Activated naive CD4-positive, alpha-beta T cell treated with anti-CD3 and anti-CD28 coated beads, Interleukin-2, amount 50 U/mL, for 24 hours (primary cell): ENCODE data around the gene KANSL2.
"Not testable (repeated sequence)": the region's sequence is repeated elsewhere in the genome, so short reads cannot be mapped to it uniquely, and the experiment has no call there.

Experiments
- H3K27ac Mint-ChIP-seq: one replicate; pipeline ENCODE4 v1.8.0; 2021; ENCODE audit warnings: mild to moderate bottlenecking, mixed read lengths
- H3K27me3 Mint-ChIP-seq: one replicate; pipeline ENCODE4 v1.8.0; 2021; ENCODE audit warnings: mixed read lengths
- H3K36me3 Mint-ChIP-seq: one replicate; pipeline ENCODE4 v1.8.0; 2021; ENCODE audit warnings: mixed read lengths
- H3K4me1 Mint-ChIP-seq: one replicate; pipeline ENCODE4 v1.8.0; 2021; ENCODE audit warnings: mixed read lengths
- H3K4me3 Mint-ChIP-seq: one replicate; pipeline ENCODE4 v1.8.0; 2021; ENCODE audit warnings: mild to moderate bottlenecking, mixed read lengths
- H3K9me3 Mint-ChIP-seq: one replicate; pipeline ENCODE4 v1.8.0; 2021; ENCODE audit warnings: mixed read lengths

KANSL2 gene

DNA sequence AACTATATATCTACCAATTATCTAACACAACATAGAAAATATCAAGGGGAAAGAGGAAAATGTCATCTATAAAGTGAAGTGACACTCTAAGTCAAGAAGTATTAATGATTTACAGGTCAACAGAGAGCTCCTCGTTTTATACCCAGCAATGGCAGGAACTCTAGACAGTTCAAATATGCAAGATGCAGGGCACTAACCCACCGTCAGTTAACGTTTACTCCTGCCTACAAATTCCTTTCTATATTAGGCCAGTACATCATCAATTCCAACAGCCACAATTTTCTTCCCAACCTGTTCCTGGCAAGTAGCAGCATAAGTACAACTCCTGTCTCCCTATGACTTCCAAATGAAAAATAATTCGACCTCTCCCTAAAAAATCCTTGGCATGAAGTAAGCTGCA, 9.0 kb upstream of the KANSL2 start:
- H3K4me3 Mint-ChIP-seq = no peak overlapping the region
- H3K36me3 Mint-ChIP-seq = peaks cover 12% of the 10 kb centered on the region
- H3K27me3 Mint-ChIP-seq = no peaks in the 10 kb centered on the region
- H3K4me1 Mint-ChIP-seq = peaks cover 29% of the 10 kb centered on the region
- no peaks in the 10 kb centered on the region for H3K9me3 Mint-ChIP-seq
- no peak overlapping the region for H3K27ac Mint-ChIP-seq

DNA sequence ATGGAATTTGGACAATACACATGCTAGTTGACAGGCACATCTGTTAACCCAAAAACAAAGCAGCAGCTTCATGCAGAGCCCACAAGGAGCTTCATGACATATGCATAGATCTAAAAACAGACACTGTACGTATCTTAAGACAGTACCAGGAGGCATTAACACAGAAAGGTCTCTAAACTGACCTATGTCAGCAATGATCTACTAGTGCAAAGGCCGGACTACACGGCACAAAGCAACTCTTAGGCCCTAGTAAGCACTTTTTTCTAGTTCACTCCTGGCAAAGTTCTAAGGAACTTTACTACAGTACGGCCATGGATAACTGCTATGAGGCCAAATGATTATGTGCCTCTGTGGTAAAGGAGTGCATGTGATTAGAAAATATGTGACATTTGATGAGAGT, 8.4 kb upstream of the KANSL2 start:
- H3K27ac Mint-ChIP-seq = no peak overlapping the region
- H3K4me3 Mint-ChIP-seq = no peak overlapping the region
- H3K9me3 Mint-ChIP-seq = no peaks in the 10 kb centered on the region
- H3K36me3 Mint-ChIP-seq = peaks cover 8% of the 10 kb centered on the region
- H3K4me1 Mint-ChIP-seq = peaks cover 29% of the 10 kb centered on the region
- no peaks in the 10 kb centered on the region for H3K27me3 Mint-ChIP-seq

DNA sequence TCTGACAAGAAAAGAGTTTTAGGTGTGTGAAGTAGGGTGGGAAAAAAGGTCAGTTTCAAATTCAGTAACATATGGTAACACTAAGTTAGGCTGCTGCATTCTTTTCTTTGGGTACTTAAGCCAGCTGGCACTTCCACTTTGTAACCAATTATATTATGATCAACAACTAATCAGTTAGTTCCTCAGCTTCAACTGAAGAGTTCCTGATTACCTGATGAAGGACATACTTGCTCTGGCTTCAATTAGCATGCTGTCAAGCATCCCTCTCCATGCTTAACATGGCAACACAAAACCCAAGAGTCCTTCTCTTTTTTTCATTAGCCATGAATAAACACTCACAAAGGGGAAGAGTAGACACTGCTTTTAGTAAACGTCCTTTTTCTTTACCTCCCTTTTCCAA, 6.8 kb upstream of the KANSL2 start:
- Mint-ChIP-seq H3K4me3 (no peak overlapping the region), H3K36me3 (peaks cover 7% of the 10 kb centered on the region), H3K27me3 (no peaks in the 10 kb centered on the region), H3K9me3 (no peaks in the 10 kb centered on the region), H3K4me1 (peaks cover 29% of the 10 kb centered on the region), H3K27ac (no peak overlapping the region)

DNA sequence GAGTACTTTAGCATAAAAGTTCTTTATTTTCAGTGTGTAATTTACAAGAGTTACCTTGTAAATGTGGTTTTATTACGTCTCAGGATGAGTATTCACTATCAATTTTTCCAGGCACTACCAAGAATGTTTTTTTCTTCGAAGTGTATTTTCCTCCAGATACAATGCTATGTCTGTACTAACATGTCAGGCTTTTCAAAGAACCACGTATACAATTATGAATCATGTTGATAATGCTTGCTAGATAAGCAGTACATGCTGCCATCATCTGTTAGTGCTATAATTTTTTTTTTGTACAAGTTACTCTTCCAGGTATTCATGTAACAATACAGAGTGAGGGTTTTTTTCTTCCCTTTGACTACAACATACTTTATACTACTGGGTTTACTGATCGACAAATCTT, 5.6 kb upstream of the KANSL2 start:
- no peak overlapping the region for H3K4me3 Mint-ChIP-seq
- H3K27me3 Mint-ChIP-seq = no peaks in the 10 kb centered on the region
- no peaks in the 10 kb centered on the region for H3K9me3 Mint-ChIP-seq
- H3K4me1 Mint-ChIP-seq = peaks cover 26% of the 10 kb centered on the region
- no peak overlapping the region for H3K27ac Mint-ChIP-seq
- peaks cover 1% of the 10 kb centered on the region for H3K36me3 Mint-ChIP-seq

DNA sequence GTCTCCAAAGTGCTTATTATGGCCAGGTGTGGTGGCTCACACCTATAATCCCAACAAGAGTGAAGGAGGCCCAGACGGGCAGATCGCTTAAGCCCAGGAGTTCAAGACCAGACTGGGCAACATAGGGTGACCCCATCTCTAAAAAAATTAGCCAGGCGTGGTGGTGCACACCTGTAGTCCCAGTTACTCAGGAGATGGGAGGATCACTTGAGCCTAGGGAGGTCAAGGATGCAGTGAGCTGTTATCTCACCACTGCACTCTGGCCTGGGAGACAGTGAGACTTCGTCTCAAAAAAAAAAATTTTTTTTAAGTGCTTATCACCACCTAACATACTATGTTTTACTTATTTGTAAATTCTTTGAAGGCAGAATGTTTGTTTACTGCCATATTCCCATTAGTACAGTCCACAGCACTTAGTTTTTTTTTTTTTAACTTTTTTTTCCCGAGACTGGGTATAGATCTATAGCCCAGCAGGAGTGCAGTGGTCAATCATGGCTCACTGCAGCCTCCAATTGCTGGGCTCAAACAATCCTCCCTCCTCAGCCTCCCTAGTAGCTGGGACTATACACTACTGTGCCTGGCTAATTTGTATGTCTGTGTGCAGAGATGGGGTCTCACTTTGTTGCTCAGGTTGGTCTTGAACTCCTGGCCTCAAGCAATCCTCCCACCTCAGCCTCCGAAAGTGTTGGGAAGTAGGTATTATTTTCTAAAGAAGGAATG, 4.7 kb upstream of the KANSL2 start:
- no peak overlapping the region for H3K27ac Mint-ChIP-seq
- H3K4me3 Mint-ChIP-seq = no peak overlapping the region

DNA sequence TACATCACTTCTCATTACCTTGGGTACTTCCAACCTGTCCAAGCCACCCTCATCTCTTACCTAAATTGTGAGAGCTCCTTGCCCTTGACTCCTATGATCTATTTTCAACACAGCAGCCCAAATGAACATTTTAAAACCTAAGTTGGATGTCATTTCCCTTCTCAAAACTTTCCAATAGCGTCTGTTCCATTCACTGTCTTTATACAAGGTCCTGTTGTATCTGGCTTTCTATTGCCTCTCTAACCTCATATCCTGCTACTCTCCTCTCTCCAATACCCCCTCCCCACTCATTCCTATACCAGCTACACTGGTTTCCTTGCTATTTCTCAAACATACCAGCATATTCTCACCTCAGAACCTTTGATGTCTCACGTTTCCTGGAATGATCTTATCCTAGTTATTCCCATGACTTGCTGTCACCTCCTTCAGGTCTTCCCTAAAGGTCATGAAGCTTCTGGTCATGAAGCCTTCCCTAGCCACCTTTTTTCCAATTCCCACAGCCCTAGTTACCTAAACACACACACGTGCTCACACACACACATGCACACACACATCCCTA, 4.1 kb upstream of the KANSL2 start:
- no peak overlapping the region for H3K27ac Mint-ChIP-seq
- no peaks in the 10 kb centered on the region for H3K27me3 Mint-ChIP-seq
- peaks cover 17% of the 10 kb centered on the region for H3K4me1 Mint-ChIP-seq
- no peaks in the 10 kb centered on the region for H3K9me3 Mint-ChIP-seq
- H3K36me3 Mint-ChIP-seq = peaks cover 3% of the 10 kb centered on the region
- no peak overlapping the region for H3K4me3 Mint-ChIP-seq

More for the DNA sequence above, 4.7 kb upstream of the KANSL2 start:
- peaks cover 18% of the 10 kb centered on the region for H3K4me1 Mint-ChIP-seq
- no peaks in the 10 kb centered on the region for H3K9me3 Mint-ChIP-seq
- no peaks in the 10 kb centered on the region for H3K27me3 Mint-ChIP-seq
- peaks cover 1% of the 10 kb centered on the region for H3K36me3 Mint-ChIP-seq

DNA sequence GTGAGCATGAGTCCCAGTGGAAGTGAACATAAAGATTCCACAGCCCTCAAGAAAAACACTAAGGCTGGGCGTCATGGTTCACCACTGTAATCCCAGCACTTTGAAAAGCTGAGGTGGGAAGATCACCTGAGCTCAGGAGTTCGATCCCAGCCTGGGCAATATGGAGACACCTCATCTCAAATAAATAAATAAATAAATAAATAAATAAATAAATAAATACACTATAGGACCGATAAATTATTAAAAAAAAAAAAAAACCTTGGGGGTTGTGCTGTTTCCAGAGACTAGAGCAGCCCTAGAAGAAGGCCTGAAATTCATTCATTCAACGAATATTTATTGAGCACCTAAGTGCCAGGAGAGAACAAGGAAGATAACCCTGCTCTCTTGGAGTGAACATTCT, 1.5 kb upstream of the KANSL2 start:
- peaks cover 17% of the 10 kb centered on the region for H3K36me3 Mint-ChIP-seq

DNA sequence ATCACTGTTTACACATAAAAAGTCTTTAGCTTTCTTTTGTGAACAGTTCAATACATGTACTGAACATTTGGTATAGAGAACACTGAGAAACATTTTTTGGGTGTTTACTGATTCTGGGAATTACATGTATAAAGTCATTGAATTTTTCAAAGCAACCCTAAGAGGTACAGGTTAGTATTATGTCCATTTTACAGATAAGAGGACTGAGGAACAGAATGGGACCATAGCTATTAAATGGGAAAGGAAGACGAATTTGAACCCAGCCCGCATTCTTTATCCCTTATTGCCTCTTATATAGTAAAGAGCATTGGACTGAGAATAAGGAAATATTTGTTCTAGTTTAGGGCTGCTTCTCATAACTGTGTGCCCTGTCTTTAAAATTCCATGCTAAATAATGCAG, 889 bp upstream of the KANSL2 start:
- H3K27ac Mint-ChIP-seq = no peak overlapping the region
- H3K4me3 Mint-ChIP-seq = peak overlapping the region; percentile 98
- peaks cover 35% of the 10 kb centered on the region for H3K4me1 Mint-ChIP-seq
- H3K27me3 Mint-ChIP-seq = no peaks in the 10 kb centered on the region
- no peaks in the 10 kb centered on the region for H3K9me3 Mint-ChIP-seq
- peaks cover 19% of the 10 kb centered on the region for H3K36me3 Mint-ChIP-seq

More for the DNA sequence above, 1.5 kb upstream of the KANSL2 start:
- H3K27ac Mint-ChIP-seq = no peak overlapping the region
- peaks cover 29% of the 10 kb centered on the region for H3K4me1 Mint-ChIP-seq
- no peaks in the 10 kb centered on the region for H3K27me3 Mint-ChIP-seq
- H3K4me3 Mint-ChIP-seq = peak overlapping the region; percentile 38
- H3K9me3 Mint-ChIP-seq = no peaks in the 10 kb centered on the region

DNA sequence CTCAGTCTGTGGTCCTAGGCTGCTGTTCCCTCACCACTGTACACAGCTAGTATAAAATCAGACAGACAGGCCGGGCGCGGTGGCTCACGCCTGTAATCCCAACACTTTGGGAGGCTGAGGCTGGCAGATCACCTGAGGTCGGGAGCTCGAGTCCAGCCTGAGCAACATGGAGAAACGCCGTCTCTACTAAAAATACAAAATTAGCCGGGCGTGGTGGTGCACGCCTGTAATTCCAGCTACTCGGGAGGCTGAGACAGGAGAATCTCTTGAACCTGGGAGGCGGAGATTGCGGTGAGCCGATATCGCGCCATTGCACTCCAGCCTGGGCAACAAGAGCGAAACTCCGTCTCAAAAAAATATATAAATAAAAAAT, 481 bp upstream of the KANSL2 start:
- H3K9me3 Mint-ChIP-seq, H3K27me3 Mint-ChIP-seq: not testable (repeated sequence)
- Mint-ChIP-seq H3K4me3 (peak overlapping the region; percentile 98), H3K36me3 (peaks cover 21% of the 10 kb centered on the region), H3K4me1 (peaks cover 38% of the 10 kb centered on the region), H3K27ac (peak overlapping the region; percentile 97)

DNA sequence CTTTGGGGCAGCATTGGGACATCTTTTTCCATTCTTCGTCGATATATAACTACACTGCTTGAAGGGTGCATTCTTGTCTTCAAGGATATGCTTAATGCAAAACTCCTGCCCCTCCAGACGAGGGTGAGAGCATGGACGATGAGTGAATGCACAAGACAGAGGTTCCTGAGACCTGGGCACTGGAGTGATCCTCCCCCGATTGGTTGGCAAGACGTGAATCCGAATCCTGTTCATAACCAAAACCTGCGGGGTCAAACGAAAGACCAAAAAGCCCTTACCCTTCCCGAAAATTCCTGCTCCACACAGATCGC, 684 bp downstream of the KANSL2 start:
- Mint-ChIP-seq H3K9me3 (no peaks in the 10 kb centered on the region), H3K36me3 (peaks cover 23% of the 10 kb centered on the region), H3K4me3 (peak overlapping the region; percentile 98), H3K27ac (peak overlapping the region; percentile 97), H3K27me3 (no peaks in the 10 kb centered on the region), H3K4me1 (peaks cover 48% of the 10 kb centered on the region)

DNA sequence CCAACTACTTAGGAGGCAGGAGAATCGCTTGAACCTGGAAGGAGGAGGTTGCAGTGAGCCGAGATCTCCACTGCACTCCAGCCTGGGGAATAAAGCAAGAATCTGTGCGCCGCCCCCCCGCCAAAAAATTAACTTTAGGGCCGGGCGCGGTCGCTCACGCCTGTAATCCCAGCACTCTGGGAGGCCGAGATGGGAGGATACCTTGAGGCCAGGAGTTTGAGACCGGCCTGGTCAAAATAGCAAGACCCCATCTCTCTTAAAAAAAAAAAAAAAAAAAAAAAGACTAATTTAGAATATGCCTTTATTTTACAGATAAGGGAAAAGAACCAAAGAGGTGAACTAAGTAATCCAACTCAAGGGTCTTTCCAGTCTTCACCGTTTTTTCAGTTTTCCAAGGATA, 1.2 kb downstream of the KANSL2 start:
- H3K36me3 Mint-ChIP-seq = peaks cover 23% of the 10 kb centered on the region
- no peaks in the 10 kb centered on the region for H3K27me3 Mint-ChIP-seq
- peak overlapping the region; percentile 98 for H3K4me3 Mint-ChIP-seq
- no peaks in the 10 kb centered on the region for H3K9me3 Mint-ChIP-seq
- H3K27ac Mint-ChIP-seq = peak overlapping the region; percentile 97
- H3K4me1 Mint-ChIP-seq = peaks cover 53% of the 10 kb centered on the region

DNA sequence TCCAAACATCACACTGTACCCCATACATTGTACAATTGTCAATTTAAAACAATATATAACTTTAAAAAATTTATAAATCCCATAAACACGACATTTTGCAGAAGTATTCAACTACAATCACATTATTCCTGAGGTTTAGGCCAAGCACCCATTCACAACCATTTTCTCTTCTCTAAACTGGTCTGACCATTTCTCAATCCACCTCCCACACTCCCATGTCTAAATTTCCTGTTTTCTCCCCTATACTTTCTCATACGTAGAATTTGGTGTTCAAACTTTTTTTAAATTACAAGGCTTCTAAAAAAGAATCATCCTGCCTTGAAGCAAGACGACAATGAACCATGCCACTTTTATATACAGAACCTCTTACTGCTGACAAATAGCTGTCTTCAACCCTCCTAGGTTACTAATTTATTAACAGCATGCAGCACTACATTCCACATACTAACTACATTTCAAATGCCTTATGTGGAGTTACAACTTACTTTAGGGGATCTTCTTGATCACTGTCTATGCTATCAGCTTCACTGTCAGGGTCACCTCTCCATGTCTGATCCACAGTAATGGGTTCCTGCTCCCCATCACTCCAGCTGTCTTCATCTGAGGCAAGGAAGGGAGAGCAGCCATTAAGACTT, 3.4 kb downstream of the KANSL2 start:
- Mint-ChIP-seq H3K4me3 (peak overlapping the region; percentile 91), H3K27ac (no peak overlapping the region), H3K36me3 (peaks cover 23% of the 10 kb centered on the region), H3K9me3 (no peaks in the 10 kb centered on the region), H3K27me3 (no peaks in the 10 kb centered on the region), H3K4me1 (peaks cover 56% of the 10 kb centered on the region)

DNA sequence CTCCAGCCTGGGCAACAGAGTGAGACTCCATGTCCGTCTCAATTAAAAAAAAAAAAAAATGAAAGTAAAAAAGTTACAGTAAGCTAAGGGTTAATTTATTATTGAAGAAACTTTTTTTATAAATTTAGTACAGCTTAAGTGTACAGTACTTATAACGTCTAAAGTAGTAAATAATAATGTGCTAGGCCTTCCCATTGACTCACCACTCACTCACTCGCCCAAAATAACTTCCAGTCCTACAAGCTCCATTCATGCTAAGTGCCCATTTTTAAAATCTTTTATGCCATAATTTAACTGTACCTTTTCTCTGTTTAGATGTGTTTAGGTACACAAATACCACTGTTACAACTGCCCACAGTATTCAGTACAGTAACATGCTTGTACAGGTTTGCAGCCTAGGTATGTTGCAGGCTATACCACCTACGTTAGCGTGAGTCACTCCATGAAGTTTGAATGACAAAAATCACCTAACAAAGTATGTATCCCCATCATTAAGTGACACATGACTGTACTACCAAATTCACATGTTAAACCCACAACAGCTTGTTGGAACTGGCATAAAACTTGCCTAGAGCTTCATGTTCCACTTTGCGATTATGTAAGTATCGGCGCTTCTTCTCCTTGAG, 10.7 kb downstream of the KANSL2 start:
- H3K36me3 Mint-ChIP-seq = peaks cover 13% of the 10 kb centered on the region
- no peaks in the 10 kb centered on the region for H3K9me3 Mint-ChIP-seq
- H3K27ac Mint-ChIP-seq = no peak overlapping the region

DNA sequence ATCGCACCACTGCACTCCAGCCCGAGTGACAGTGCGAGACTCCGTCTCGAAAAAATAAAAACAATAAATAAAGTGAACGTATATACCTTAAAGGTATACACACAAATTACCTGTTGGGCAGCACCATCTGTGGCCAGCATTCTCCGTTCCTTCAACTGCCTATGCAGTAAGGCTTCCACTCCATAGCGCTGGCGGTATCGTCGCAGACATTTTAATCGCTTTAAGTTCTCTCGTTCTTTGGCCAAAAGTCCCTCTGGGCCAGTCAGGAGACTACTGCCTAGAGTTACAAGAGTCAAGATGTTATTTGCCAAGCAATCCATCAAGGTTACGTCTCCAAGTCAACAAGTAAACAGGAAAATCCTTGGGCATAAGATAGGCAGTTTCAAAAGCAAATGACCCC, 13.0 kb downstream of the KANSL2 start:
- H3K36me3 Mint-ChIP-seq = peaks cover 13% of the 10 kb centered on the region
- H3K27me3 Mint-ChIP-seq = no peaks in the 10 kb centered on the region
- H3K27ac Mint-ChIP-seq = no peak overlapping the region
- no peaks in the 10 kb centered on the region for H3K9me3 Mint-ChIP-seq
- no peak overlapping the region for H3K4me3 Mint-ChIP-seq
- peaks cover 12% of the 10 kb centered on the region for H3K4me1 Mint-ChIP-seq

More for the DNA sequence above, 10.7 kb downstream of the KANSL2 start:
- Mint-ChIP-seq H3K27me3 (no peaks in the 10 kb centered on the region), H3K4me1 (peaks cover 20% of the 10 kb centered on the region), H3K4me3 (no peak overlapping the region)

DNA sequence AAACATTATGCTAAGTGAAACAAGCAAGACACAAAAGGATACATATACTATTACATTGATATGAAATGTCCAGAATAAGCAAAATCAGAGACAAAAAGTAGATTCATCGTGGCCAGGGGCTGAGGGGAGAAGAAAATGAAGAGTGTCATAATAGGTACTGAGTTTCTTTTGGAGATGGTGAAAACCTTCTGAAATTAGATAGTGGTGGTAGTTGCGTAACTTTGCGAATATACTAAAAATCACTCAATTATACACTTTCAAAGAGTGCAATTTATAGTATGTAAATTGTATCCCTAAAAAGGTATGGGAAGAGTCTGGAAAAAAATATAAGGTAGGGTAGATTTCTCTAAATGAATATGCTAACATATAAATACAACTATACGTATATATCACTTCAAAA, 22.2 kb downstream of the KANSL2 start:
- Mint-ChIP-seq H3K4me3 (no peak overlapping the region), H3K36me3 (peaks cover 11% of the 10 kb centered on the region), H3K4me1 (peaks cover 7% of the 10 kb centered on the region), H3K27ac (peak overlapping the region; percentile 7), H3K9me3 (no peaks in the 10 kb centered on the region), H3K27me3 (no peaks in the 10 kb centered on the region)

DNA sequence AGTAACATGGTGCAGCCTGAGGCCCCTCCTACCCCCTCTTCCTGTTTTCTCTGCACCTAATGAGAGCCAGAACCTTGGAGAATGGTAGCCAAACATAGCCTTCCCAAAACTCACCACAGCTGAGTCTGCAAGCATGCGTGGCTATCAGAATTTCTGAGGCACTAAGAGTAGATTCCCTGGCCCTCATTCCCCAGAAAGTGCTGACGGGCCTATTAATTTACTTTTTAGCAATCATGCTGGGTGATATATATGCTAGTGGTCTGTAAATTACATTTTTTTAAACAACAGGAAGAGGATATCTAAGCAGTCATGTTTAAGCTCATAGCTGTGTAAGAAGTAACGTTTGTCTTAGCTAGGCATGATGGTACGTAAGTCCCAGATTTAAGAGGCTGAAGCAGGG, 30.4 kb downstream of the KANSL2 start:
- H3K27me3 Mint-ChIP-seq = no peaks in the 10 kb centered on the region
- no peaks in the 10 kb centered on the region for H3K9me3 Mint-ChIP-seq
- peaks cover 17% of the 10 kb centered on the region for H3K36me3 Mint-ChIP-seq
- H3K27ac Mint-ChIP-seq = no peak overlapping the region
- H3K4me3 Mint-ChIP-seq = no peak overlapping the region
- H3K4me1 Mint-ChIP-seq = peaks cover 4% of the 10 kb centered on the region
